ENCODE measurements around the gene SPATA6L. TPM values are rescaled to one million over a fixed set of nuclear protein-coding genes. Genes with fewer than 3 reads are reported as not detected.

SPATA6L gene
- total and polyA plus RNA-seq, 2 of the 13 experiments (the other 11 are each of a cell fraction or from before 2014, with no cell fraction given): 1.1 to 1.9 TPM

DNA sequence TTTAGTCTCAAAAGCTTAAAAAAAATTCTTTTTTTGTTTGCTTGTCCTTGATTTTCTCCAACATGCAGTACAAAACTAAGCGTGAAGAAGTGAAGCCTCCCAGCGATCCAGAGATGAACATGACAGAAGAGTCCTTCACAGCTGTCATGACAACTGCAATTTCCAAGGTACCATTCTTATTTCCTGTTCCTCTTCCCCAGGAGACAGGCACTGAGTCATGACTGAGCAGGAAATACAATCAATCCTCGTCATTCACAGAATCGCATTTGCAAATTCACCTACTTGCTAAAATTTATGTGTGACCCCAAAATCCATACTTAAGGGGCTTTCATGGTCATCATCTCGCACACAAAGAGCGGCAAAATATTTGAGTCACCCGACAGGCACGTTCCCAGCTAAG lies 98.7 kb downstream of the SPATA6L start:
- WGBS (ENCODE audit: low lambda C conversion rate): 26% methylated on average over 8 of the region's 8 CpGs
- no peaks in the 10 kb centered on the region for H3K79me2 ChIP-seq (ENCODE audit: insufficient read depth, low read length)
- H3K9me3 ChIP-seq (ENCODE audit: low read length): no peaks in the 10 kb centered on the region
- H4K20me1 ChIP-seq (ENCODE audit: insufficient read depth, low read length): no peaks in the 10 kb centered on the region
- H3K4me2 ChIP-seq (ENCODE audit: low read depth, low read length): no peak overlapping the region
- H3K4me1 ChIP-seq (ENCODE audit: insufficient read depth, low read length): no peaks in the 10 kb centered on the region
- DNase-seq (ENCODE audit: low spot score): no peak
- no peak for TF ChIP-seq ZNF619 (CRISPR knock-in tag; IDR thresholded peaks at IDR 0.05)
- no peak overlapping the region for H2AFZ ChIP-seq (ENCODE audit: low read length)
- no peak for FAIRE-seq
- intact Hi-C loops (cut with micrococcal nuclease; ENCODE audit: unreplicated experiment): no loop called here
- no peak overlapping the region for H3K27ac ChIP-seq (ENCODE audit: extremely low read length, insufficient read depth, low read length)
- no peak overlapping the region for H3K4me3 ChIP-seq (replicated peaks in 1 of 3; ENCODE audit: insufficient read depth in 1 of 3, low read depth in 2 of 3, low read length in 3 of 3)
- POLR2A ChIA-PET: interaction anchor here (0.7 kb wide), 1 partner anchor 110 kb away, joined by 3 read pairs; no protein-coding TSS in a partner anchor
- in situ Hi-C loops (cut with HindIII; ENCODE audit: extremely low pct_ligation_motif_present, low pct_unique_long_range_greater_than_20kb): no loop called here
- H3K9ac ChIP-seq (ENCODE audit: insufficient read depth, low read depth, low read length): no peak overlapping the region
- no peaks in the 10 kb centered on the region for H3K36me3 ChIP-seq (replicated peaks in 1 of 2; ENCODE audit: control insufficient read depth in 1 of 2, insufficient read depth in 2 of 2, low read length in 2 of 2)
- no peaks in the 10 kb centered on the region; a peak in 1 of 5 replicates for H3K27me3 ChIP-seq (ENCODE audit: control insufficient read depth in 1 of 2, insufficient read depth in 2 of 2, low read length in 2 of 2)
- CTCF ChIA-PET (ENCODE audit: low intra/inter-chr PET ratio, low total read pairs): no interaction called here
- ATAC-seq: no peak
- no TSS peak for BruUV-seq (replicated peaks)

- FAIRE-seq (no peak), DNase-seq (ENCODE audit: low spot score) (no peak), ATAC-seq (no peak)
- POLR2A ChIA-PET: no interaction called here
- H3K79me2 ChIP-seq (ENCODE audit: insufficient read depth, low read length): no peaks in the 10 kb centered on the region
- no peak overlapping the region for H3K27ac ChIP-seq (ENCODE audit: extremely low read length, insufficient read depth, low read length)
- no peak overlapping the region for H3K9ac ChIP-seq (ENCODE audit: insufficient read depth, low read depth, low read length)
- H3K36me3 ChIP-seq (replicated peaks in 1 of 2; ENCODE audit: control insufficient read depth in 1 of 2, insufficient read depth in 2 of 2, low read length in 2 of 2): no peaks in the 10 kb centered on the region
- no peak overlapping the region for H3K4me2 ChIP-seq (ENCODE audit: low read depth, low read length)
- no peaks in the 10 kb centered on the region for H3K9me3 ChIP-seq (ENCODE audit: low read length)
- TF ChIP-seq IRF1 (CRISPR knock-in tag; IDR thresholded peaks at IDR 0.05; ENCODE audit: low read depth) (no peak), NR1H2 (CRISPR knock-in tag; IDR thresholded peaks at IDR 0.05; ENCODE audit: borderline replicate concordance, low read depth) (no peak), SRSF4 (IDR thresholded peaks at IDR 0.05; ENCODE audit: low read depth, low read length, poor library complexity, severe bottlenecking) (no peak)
- BruUV-seq (replicated peaks): no TSS peak
- 0% methylated on average over 2 of the region's 2 CpGs for WGBS (ENCODE audit: low lambda C conversion rate)
- in situ Hi-C loops (cut with HindIII; ENCODE audit: extremely low pct_ligation_motif_present, low pct_unique_long_range_greater_than_20kb) (no loop called here), intact Hi-C loops (cut with micrococcal nuclease; ENCODE audit: unreplicated experiment) (no loop called here)
- CTCF ChIA-PET (ENCODE audit: low intra/inter-chr PET ratio, low total read pairs): no interaction called here
- no peaks in the 10 kb centered on the region for H4K20me1 ChIP-seq (ENCODE audit: insufficient read depth, low read length)
- no peak overlapping the region for H2AFZ ChIP-seq (ENCODE audit: low read length)
- no peak overlapping the region for H3K4me3 ChIP-seq (replicated peaks in 1 of 3; ENCODE audit: insufficient read depth in 1 of 3, low read depth in 2 of 3, low read length in 3 of 3)
- no peaks in the 10 kb centered on the region; a peak in 1 of 5 replicates for H3K27me3 ChIP-seq (ENCODE audit: control insufficient read depth in 1 of 2, insufficient read depth in 2 of 2, low read length in 2 of 2)
- no peaks in the 10 kb centered on the region for H3K4me1 ChIP-seq (ENCODE audit: insufficient read depth, low read length)
Observed at GRCh38 chr9:4566806-4567205, 99.5 kb downstream of the SPATA6L start.

Measured in HepG2 (cell line).